ENCODE measurements around the gene NUDT3.

NUDT3 gene

DNA sequence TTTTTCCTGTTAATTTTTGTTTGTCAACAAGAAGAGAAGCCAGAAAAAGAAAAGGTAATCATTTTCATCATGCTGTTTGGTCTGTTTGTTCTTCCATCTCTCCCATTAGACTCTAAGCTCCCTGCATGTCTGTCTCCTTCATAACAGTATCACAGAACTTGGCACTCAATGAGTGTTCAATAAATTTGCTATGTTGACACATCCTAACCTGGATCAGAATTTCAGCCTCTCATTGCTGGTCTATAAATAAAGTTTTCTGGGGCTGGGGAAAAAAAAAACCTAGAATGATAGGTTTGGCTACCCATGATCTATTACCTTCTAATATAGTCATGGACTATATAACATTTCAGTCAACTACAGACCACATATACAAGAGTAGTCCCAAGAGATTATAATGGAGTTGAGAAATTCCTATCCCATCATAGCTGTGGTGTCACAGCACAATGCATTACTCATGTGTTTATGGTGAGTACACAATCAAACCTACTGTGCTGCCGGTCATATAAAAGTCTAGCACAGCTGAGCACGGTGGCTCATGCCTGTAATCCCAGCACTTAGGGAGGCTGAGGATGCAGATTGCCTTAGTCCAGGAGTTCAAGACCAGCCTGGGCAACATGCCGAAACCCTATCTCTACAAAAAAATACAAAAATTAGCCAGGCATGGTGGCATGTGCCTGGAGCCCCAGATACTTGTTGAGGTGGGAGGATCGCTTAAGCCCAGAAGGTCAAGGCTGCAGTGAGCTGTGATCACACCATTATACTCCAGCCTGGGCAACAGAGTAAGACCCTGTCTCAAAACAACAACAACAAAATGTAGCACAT is 5.9 kb downstream of the NUDT3 start:
- TF ChIP-seq, protein P1, sequence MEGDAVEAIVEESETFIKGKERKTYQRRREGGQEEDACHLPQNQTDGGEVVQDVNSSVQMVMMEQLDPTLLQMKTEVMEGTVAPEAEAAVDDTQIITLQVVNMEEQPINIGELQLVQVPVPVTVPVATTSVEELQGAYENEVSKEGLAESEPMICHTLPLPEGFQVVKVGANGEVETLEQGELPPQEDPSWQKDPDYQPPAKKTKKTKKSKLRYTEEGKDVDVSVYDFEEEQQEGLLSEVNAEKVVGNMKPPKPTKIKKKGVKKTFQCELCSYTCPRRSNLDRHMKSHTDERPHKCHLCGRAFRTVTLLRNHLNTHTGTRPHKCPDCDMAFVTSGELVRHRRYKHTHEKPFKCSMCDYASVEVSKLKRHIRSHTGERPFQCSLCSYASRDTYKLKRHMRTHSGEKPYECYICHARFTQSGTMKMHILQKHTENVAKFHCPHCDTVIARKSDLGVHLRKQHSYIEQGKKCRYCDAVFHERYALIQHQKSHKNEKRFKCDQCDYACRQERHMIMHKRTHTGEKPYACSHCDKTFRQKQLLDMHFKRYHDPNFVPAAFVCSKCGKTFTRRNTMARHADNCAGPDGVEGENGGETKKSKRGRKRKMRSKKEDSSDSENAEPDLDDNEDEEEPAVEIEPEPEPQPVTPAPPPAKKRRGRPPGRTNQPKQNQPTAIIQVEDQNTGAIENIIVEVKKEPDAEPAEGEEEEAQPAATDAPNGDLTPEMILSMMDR (conservative IDR thresholded peaks at IDR 0.05; ENCODE audit: low read depth, low read length) = no peak
- peak; percentile 95 for DNase-seq (ENCODE audit: low read depth)
- no peak overlapping the region for H3K4me3 ChIP-seq (ENCODE audit: low read depth, low read length)

DNA sequence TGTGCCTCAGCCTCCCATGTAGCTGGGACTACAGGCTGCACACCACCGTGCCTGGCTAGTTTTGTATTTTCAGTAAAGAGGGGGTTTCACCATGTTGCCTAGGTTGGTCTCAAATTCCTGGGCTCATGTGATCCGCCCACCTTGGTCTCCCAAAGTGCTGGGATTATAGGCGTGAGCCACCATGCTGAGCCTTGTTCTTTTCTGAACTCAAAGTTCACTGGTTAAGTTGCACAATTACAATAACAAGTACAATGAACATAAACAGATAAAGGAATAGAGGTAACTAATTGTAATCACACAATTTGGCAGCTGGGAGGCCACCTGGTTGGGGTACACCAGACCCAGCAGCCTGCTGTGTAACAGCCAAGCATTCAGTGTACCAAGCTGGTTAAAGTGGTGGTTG is 6.7 kb downstream of the NUDT3 start:
- no peak overlapping the region for H3K4me3 ChIP-seq (ENCODE audit: low read depth, low read length)
- peak; percentile 48 for DNase-seq (ENCODE audit: low read depth)
- TF ChIP-seq, protein P1 (conservative IDR thresholded peaks at IDR 0.05; ENCODE audit: low read depth, low read length) = no peak

DNA sequence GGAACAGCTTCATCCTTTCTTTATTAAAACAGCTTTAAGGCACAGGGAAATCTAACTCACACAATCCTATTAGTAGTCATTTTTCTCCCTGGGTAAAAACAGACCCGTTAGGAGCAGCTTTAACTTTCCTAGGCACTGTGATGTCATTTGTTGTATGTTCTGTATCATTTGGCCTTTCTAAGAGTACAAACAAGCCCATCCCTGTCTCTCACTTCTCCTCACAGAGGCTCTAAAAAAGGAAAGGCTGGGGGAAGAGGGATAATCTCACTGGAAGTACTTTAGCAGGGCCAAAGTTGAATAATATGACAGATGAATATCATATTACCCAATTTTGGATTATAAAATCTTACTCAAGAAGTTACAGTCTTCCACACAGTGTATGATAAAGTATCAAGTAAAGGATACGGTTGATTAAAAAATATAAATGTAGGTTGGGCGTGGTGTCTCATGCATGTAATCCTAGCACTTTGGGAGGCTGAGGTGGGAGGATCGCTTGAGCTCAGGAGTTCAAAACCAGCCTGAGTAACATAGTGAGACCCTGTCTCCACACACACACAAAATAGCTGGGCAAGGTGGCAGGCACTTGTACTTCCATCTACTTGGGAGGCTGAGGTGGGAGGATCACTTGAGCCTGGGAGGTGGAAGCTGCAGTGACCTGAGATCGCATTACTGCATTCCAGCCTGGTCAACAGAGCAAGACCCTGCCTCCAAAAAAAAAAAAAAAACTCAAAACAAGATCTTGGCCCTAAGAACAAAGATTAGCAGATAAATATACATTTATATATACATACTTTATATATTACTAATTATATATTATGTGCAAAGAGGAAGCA is 7.9 kb downstream of the NUDT3 start:
- TF ChIP-seq, protein P1 (conservative IDR thresholded peaks at IDR 0.05; ENCODE audit: low read depth, low read length) = no peak
- no peak overlapping the region for H3K4me3 ChIP-seq (ENCODE audit: low read depth, low read length)
- no peak for DNase-seq (ENCODE audit: low read depth)

DNA sequence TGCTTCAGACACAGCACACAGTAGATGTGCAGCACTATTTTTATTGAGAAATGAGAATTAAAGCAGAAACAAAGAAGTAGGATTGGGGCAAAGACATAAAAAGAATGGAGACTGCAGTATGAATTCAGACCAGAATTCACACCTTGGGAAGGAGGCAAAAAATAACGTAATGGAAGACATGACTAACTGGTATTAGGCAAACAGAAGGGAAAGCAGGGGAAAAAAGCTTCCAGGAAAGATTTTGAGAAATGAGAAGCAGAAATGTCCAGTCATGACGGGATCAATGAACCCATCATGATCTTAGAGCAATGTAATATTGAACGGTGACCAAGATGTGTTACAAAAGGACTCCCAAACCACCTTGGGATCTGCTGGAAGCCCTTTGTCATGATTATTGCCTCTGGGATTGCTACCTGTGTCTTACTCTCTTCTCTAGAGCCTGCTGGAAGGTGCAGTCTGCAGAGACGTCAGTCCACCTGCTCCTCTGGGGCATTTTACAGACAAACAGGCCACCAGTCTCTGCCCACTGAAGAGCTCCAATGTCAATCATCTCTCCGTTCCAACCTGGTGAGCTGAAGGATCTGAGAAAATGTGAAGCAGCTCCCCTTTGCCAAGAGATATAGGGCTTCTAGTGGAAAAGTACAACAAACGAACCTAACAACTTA is 8.7 kb downstream of the NUDT3 start:
- TF ChIP-seq, protein P1 (conservative IDR thresholded peaks at IDR 0.05; ENCODE audit: low read depth, low read length) = no peak
- H3K4me3 ChIP-seq (ENCODE audit: low read depth, low read length) = no peak overlapping the region
- no peak for DNase-seq (ENCODE audit: low read depth)

DNA sequence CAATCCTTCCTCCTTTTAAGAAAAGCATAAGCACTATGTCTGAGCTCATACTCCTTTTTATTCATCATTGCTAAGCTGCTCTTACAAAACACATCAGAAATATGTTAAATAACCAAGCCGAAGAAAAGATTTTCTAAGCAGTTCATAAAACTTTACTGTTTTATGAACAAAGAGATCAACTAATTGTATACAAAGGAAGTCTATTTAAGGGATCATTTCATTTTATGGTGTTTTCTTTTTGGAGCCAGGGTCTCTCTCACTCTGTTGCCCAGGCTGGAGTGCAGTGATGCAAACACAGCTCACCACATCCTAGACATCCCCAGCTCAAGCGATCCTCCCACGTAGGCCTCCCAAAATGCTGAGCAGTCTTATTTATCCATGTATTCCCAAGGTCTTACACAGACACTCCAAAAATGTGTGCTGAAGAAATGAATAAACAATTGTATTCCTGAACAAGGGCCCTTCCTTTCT is 9.3 kb downstream of the NUDT3 start:
- DNase-seq (ENCODE audit: low read depth) = peak; percentile 59
- no peak overlapping the region for H3K4me3 ChIP-seq (ENCODE audit: low read depth, low read length)
- TF ChIP-seq, protein P1 (conservative IDR thresholded peaks at IDR 0.05; ENCODE audit: low read depth, low read length) = no peak

DNA sequence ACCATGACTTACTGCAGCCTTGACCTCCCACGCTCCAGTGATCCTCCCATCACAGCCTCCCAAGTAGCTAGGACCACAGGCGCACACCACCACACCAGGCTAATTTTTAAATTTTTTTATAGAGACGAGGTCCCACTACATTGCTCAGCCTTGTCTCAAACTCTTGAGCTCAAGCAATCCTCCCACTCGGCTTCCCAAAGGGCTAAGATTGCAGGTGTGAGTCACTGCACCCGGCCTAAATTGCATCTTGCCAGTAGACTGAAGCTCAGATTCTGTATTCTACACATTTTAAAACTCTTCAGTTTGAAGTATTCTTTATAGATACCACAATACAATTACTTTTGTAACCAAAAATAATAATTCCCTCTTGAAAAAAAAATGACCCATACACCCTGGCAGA is 11.4 kb downstream of the NUDT3 start:
- H3K4me3 ChIP-seq (ENCODE audit: low read depth, low read length) = no peak overlapping the region
- peak; percentile 45 for DNase-seq (ENCODE audit: low read depth)
- TF ChIP-seq, protein P1 (conservative IDR thresholded peaks at IDR 0.05; ENCODE audit: low read depth, low read length) = no peak

All from choroid plexus epithelial cell (primary cell).